Measurements from ENCODE around the gene POLR1A.

DNA sequence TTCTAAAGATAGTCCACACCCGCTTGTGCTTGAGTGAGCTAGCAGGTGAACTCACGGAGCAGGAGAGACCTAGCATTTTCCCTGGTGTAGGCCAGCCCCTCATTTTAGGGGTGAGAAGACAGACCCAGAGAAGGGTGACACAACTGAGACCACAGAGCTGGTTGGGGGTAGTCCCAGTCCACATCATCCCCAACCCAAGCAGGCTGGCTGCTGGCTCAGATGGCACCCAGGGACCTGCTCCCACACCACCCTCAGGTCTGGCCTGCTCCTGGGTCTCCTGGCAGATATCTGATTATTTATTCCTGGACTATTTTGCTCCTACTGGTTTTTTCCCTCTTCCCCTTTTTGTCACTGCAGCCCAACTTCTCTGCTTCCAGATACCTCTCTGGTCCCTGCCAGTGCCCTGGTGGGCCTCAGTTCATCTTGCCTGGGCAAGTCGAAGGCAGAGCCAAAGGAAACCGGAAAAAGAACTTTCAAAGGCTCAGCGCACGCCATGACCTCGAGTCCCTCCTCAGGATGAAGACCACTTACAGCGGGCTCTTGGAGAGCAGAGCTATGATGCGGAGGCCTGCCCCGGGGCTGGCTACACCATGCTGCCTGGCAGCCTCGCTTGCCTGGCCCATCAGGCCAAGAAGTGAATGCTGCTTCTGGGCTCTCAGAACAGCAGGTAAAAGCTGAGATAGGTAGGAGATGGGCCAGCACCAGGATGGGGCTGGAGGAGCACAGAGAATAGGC, 72.7 kb downstream of the POLR1A start:
- TF ChIP-seq, protein P1, sequence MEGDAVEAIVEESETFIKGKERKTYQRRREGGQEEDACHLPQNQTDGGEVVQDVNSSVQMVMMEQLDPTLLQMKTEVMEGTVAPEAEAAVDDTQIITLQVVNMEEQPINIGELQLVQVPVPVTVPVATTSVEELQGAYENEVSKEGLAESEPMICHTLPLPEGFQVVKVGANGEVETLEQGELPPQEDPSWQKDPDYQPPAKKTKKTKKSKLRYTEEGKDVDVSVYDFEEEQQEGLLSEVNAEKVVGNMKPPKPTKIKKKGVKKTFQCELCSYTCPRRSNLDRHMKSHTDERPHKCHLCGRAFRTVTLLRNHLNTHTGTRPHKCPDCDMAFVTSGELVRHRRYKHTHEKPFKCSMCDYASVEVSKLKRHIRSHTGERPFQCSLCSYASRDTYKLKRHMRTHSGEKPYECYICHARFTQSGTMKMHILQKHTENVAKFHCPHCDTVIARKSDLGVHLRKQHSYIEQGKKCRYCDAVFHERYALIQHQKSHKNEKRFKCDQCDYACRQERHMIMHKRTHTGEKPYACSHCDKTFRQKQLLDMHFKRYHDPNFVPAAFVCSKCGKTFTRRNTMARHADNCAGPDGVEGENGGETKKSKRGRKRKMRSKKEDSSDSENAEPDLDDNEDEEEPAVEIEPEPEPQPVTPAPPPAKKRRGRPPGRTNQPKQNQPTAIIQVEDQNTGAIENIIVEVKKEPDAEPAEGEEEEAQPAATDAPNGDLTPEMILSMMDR (IDR thresholded peaks at IDR 0.05; ENCODE audit: insufficient read depth, low read depth, low read length) = no peak
- TF ChIP-seq EZH2 (IDR thresholded peaks at IDR 0.05; ENCODE audit: insufficient read depth, low read length) = no peak
